Ishikawa (cell line): Measurements from ENCODE around the gene APEX2.

ENCODE experiments used
- CEBPB ChIP-seq: IDR thresholded peaks from 2 replicates; pipeline ENCODE4 v1.6.1; 2012
- CREB1 ChIP-seq: IDR thresholded peaks from 2 replicates; pipeline ENCODE4 v1.6.1; 2012; ENCODE audit warnings: low read depth
- EGR1 ChIP-seq: IDR thresholded peaks from 2 replicates; pipeline ENCODE4 v1.6.1; 2012
- EP300 ChIP-seq: IDR thresholded peaks from 2 replicates; pipeline ENCODE4 v1.6.1; 2012; ENCODE audit warnings: borderline replicate concordance
- FOXM1 ChIP-seq: IDR thresholded peaks from 2 replicates; pipeline ENCODE4 v1.6.1; 2012; ENCODE audit warnings: low read depth, borderline replicate concordance
- MAX ChIP-seq: IDR thresholded peaks from 2 replicates; pipeline ENCODE4 v1.6.1; 2012
- NFIC ChIP-seq: IDR thresholded peaks from 2 replicates; pipeline ENCODE4 v1.6.1; 2012
- RAD21 ChIP-seq: IDR thresholded peaks from 2 replicates; pipeline ENCODE4 v1.6.1; 2012; ENCODE audit warnings: low read depth
- REST ChIP-seq: IDR thresholded peaks from 2 replicates; pipeline ENCODE4 v1.6.1; 2012; ENCODE audit warnings: low read depth, mild to moderate bottlenecking
- TAF1 ChIP-seq: IDR thresholded peaks from 2 replicates; pipeline ENCODE4 v1.6.1; 2012; ENCODE audit warnings: low read depth, mild to moderate bottlenecking
- TCF12 ChIP-seq: IDR thresholded peaks from 2 replicates; pipeline ENCODE4 v1.6.1; 2012; ENCODE audit warnings: low read depth
- TEAD4 ChIP-seq: IDR thresholded peaks from 2 replicates; pipeline ENCODE4 v1.6.1; 2012
- USF1 ChIP-seq: IDR thresholded peaks from 2 replicates; pipeline ENCODE4 v1.6.1; 2012
- YY1 ChIP-seq: IDR thresholded peaks from 2 replicates; pipeline ENCODE4 v1.6.1; 2012; ENCODE audit warnings: low read depth
- ZBTB7A ChIP-seq: IDR thresholded peaks from 2 replicates; pipeline ENCODE4 v1.6.1; 2012; ENCODE audit warnings: low read depth

APEX2 gene

GRCh38 chrX:54992911-54993622 lies 7.1 kb upstream of the APEX2 start:
- TF ChIP-seq FOXM1 (no peak), ZBTB7A (no peak), EGR1 (no peak), MAX (no peak), CREB1 (no peak), RAD21 (no peak), CEBPB (no peak), NFIC (no peak), USF1 (no peak), TEAD4 (no peak), YY1 (no peak), TCF12 (no peak), TAF1 (no peak), REST (no peak), EP300 (no peak)

GRCh38 chrX:54994099-54994498 lies 6.1 kb upstream of the APEX2 start, which contains the start of gene PFKFB1:
Gene PFKFB1, minus strand, starts transcription at chrX:54994188. Its CDS starts 181 bp downstream, at chrX:54994007.
- no peak for TF ChIP-seq FOXM1
- TF ChIP-seq CEBPB = no peak
- TF ChIP-seq YY1 = no peak
- TF ChIP-seq TAF1 = no peak
- no peak for TF ChIP-seq RAD21
- TF ChIP-seq ZBTB7A = no peak
- no peak for TF ChIP-seq TEAD4
- no peak for TF ChIP-seq EP300

- TF ChIP-seq RAD21 (no peak), CREB1 (no peak), EGR1 (no peak), CEBPB (no peak), YY1 (no peak), REST (no peak), TCF12 (no peak), FOXM1 (no peak), USF1 (no peak), ZBTB7A (no peak), TEAD4 (no peak)
Measured at GRCh38 chrX:54994668-54995351, 5.4 kb upstream of the APEX2 start.

- no peak for TF ChIP-seq YY1
- TF ChIP-seq TAF1 = no peak
- TF ChIP-seq FOXM1 = no peak
- no peak for TF ChIP-seq CREB1
Measured at GRCh38 chrX:54995621-54996020, 4.5 kb upstream of the APEX2 start.

GRCh38 chrX:55004231-55004630 lies 4.1 kb downstream of the APEX2 start:
- TF ChIP-seq REST (no peak), CEBPB (no peak), YY1 (no peak), TCF12 (no peak), TAF1 (no peak), CREB1 (no peak), ZBTB7A (no peak), USF1 (no peak)
